Measurements from ENCODE around the gene CCDC187.
A peak's percentile ranks its signal among the peaks of the same experiment; 100 is the strongest.

CCDC187 gene

GRCh38 chr9:136339173-136339957 is 35.5 kb upstream of the CCDC187 start:
- peak; percentile 38 for DNase-seq

GRCh38 chr9:136338511-136338910 is 34.6 kb upstream of the CCDC187 start:
- DNase-seq, result no peak

GRCh38 chr9:136337416-136338395 is 33.8 kb upstream of the CCDC187 start:
- no peak for DNase-seq

GRCh38 chr9:136336881-136337280 is 33.0 kb upstream of the CCDC187 start:
- no peak for DNase-seq

- DNase-seq, result no peak
Observed at GRCh38 chr9:136336156-136336870, 32.4 kb upstream of the CCDC187 start.

- no peak for DNase-seq
Observed at GRCh38 chr9:136335296-136336155, 31.6 kb upstream of the CCDC187 start.

GRCh38 chr9:136334541-136334940 is 30.6 kb upstream of the CCDC187 start:
- no peak for DNase-seq

GRCh38 chr9:136333486-136333885 is 29.6 kb upstream of the CCDC187 start:
- DNase-seq, result no peak

- DNase-seq, result no peak
Observed at GRCh38 chr9:136333045-136333444, 29.2 kb upstream of the CCDC187 start.

- no peak for DNase-seq
Observed at GRCh38 chr9:136332482-136332983, 28.6 kb upstream of the CCDC187 start.

GRCh38 chr9:136331556-136332481 is 27.9 kb upstream of the CCDC187 start:
- DNase-seq, result no peak

GRCh38 chr9:136331030-136331429 is 27.1 kb upstream of the CCDC187 start:
- DNase-seq, result no peak

GRCh38 chr9:136330406-136330990 is 26.6 kb upstream of the CCDC187 start:
- DNase-seq, result no peak

GRCh38 chr9:136329636-136330405 is 25.9 kb upstream of the CCDC187 start:
- DNase-seq, result no peak

GRCh38 chr9:136329211-136329627 is 25.3 kb upstream of the CCDC187 start:
- DNase-seq, result no peak

- DNase-seq, result no peak
Observed at GRCh38 chr9:136328622-136329041, 24.7 kb upstream of the CCDC187 start.

- DNase-seq, result no peak
Observed at GRCh38 chr9:136328011-136328621, 24.2 kb upstream of the CCDC187 start.

- no peak for DNase-seq
Observed at GRCh38 chr9:136327304-136327974, 23.5 kb upstream of the CCDC187 start, which contains the start of gene GPSM1. Gene GPSM1 (plus strand): TSS chr9:136327539. CDS start chr9:136327696, 157 bp downstream.
